ENCODE measurements around the gene SH3D21. TPM values are rescaled to one million over a fixed set of nuclear protein-coding genes. Genes with fewer than 3 reads are reported as not detected.

The SH3D21 gene
- total RNA-seq, 2 donors from 2014 or later = 8.1 to 16.3 TPM

GRCh38 chr1:36285443-36286101 is 20.6 kb upstream of the SH3D21 start:
- Mint-ChIP-seq H3K9me3 (no peaks in the 10 kb centered on the region), H3K27ac (peak overlapping the region; percentile 79), H3K4me1 (ENCODE audit: low read depth) (peaks cover 42% of the 10 kb centered on the region), H3K27me3 (ENCODE audit: low read depth) (no peaks in the 10 kb centered on the region), H3K4me3 (peak overlapping the region in 1 of 2 donors; percentile 13), H3K36me3 (ENCODE audit: insufficient read depth in 2 of 2) (peaks cover 12 to 49% of the 10 kb centered on the region in 2 donors)
- peak; percentile 71 to 72 for ATAC-seq (replicated peaks in 1 of 2)
- peak; percentile 66 for DNase-seq

- Mint-ChIP-seq H3K27ac (peak overlapping the region; percentile 35), H3K9me3 (no peaks in the 10 kb centered on the region), H3K4me1 (ENCODE audit: low read depth) (peaks cover 32% of the 10 kb centered on the region), H3K36me3 (ENCODE audit: insufficient read depth in 2 of 2) (peaks cover 12 to 52% of the 10 kb centered on the region in 2 donors), H3K4me3 (no peak overlapping the region), H3K27me3 (ENCODE audit: low read depth) (no peaks in the 10 kb centered on the region)
- DNase-seq (no peak), ATAC-seq (replicated peaks in 1 of 2) (no peak)
These were observed 19.4 kb upstream of the SH3D21 start for GRCh38 chr1:36286802-36287201.

- Mint-ChIP-seq H3K27ac (no peak overlapping the region), H3K36me3 (ENCODE audit: insufficient read depth in 2 of 2) (peaks cover 11 to 50% of the 10 kb centered on the region in 2 donors), H3K4me3 (no peak overlapping the region), H3K4me1 (ENCODE audit: low read depth) (peaks cover 28% of the 10 kb centered on the region), H3K9me3 (no peaks in the 10 kb centered on the region), H3K27me3 (ENCODE audit: low read depth) (no peaks in the 10 kb centered on the region)
- ATAC-seq (replicated peaks in 1 of 2) (no peak), DNase-seq (no peak)
These were observed 18.6 kb upstream of the SH3D21 start for GRCh38 chr1:36287595-36287994.

GRCh38 chr1:36295390-36295789 is 10.8 kb upstream of the SH3D21 start:
- ATAC-seq (replicated peaks in 1 of 2) = no peak
- H3K4me1 Mint-ChIP-seq (ENCODE audit: low read depth) = peaks cover 19% of the 10 kb centered on the region
- no peak overlapping the region for H3K27ac Mint-ChIP-seq
- H3K27me3 Mint-ChIP-seq (ENCODE audit: low read depth) = no peaks in the 10 kb centered on the region
- DNase-seq = no peak
- peaks cover 7 to 25% of the 10 kb centered on the region in 2 donors for H3K36me3 Mint-ChIP-seq (ENCODE audit: insufficient read depth in 2 of 2)
- no peak overlapping the region for H3K4me3 Mint-ChIP-seq
- H3K9me3 Mint-ChIP-seq = no peaks in the 10 kb centered on the region

- no peak for ATAC-seq (replicated peaks in 1 of 2)
- Mint-ChIP-seq H3K4me3 (no peak overlapping the region), H3K27me3 (ENCODE audit: low read depth) (no peaks in the 10 kb centered on the region), H3K36me3 (ENCODE audit: insufficient read depth in 2 of 2) (peaks cover 11 to 29% of the 10 kb centered on the region in 2 donors), H3K4me1 (ENCODE audit: low read depth) (peaks cover 33% of the 10 kb centered on the region), H3K9me3 (no peaks in the 10 kb centered on the region), H3K27ac (no peak overlapping the region)
- no peak for DNase-seq
These were observed 9.1 kb upstream of the SH3D21 start for GRCh38 chr1:36297062-36297461.

GRCh38 chr1:36298640-36299039 is 7.5 kb upstream of the SH3D21 start:
- H3K9me3 Mint-ChIP-seq = no peaks in the 10 kb centered on the region
- H3K27ac Mint-ChIP-seq = no peak overlapping the region
- no peaks in the 10 kb centered on the region for H3K27me3 Mint-ChIP-seq (ENCODE audit: low read depth)
- no peak for DNase-seq
- no peak for ATAC-seq (replicated peaks in 1 of 2)
- peaks cover 47% of the 10 kb centered on the region for H3K4me1 Mint-ChIP-seq (ENCODE audit: low read depth)
- H3K4me3 Mint-ChIP-seq = no peak overlapping the region
- peaks cover 11 to 25% of the 10 kb centered on the region in 2 donors for H3K36me3 Mint-ChIP-seq (ENCODE audit: insufficient read depth in 2 of 2)

- Mint-ChIP-seq H3K4me1 (ENCODE audit: low read depth) (peaks cover 64% of the 10 kb centered on the region), H3K27me3 (ENCODE audit: low read depth) (no peaks in the 10 kb centered on the region), H3K36me3 (ENCODE audit: insufficient read depth in 2 of 2) (peaks cover 13 to 22% of the 10 kb centered on the region in 2 donors), H3K27ac (peak overlapping the region; percentile 93), H3K9me3 (no peaks in the 10 kb centered on the region), H3K4me3 (peak overlapping the region in 1 of 2 donors; percentile 6)
- ATAC-seq (replicated peaks in 1 of 2) = peak; percentile 75 to 78
- DNase-seq = peak; percentile 25 to 27
These were observed 5.6 kb upstream of the SH3D21 start for GRCh38 chr1:36300526-36300925.

GRCh38 chr1:36301220-36301619 is 4.9 kb upstream of the SH3D21 start:
- Mint-ChIP-seq H3K27ac (peak overlapping the region; percentile 93), H3K4me1 (ENCODE audit: low read depth) (peaks cover 68% of the 10 kb centered on the region), H3K9me3 (no peaks in the 10 kb centered on the region), H3K27me3 (ENCODE audit: low read depth) (no peaks in the 10 kb centered on the region), H3K36me3 (ENCODE audit: insufficient read depth in 2 of 2) (peaks cover 13 to 19% of the 10 kb centered on the region in 2 donors), H3K4me3 (no peak overlapping the region)
- no peak for ATAC-seq (replicated peaks in 1 of 2)
- no peak for DNase-seq

- H3K4me1 Mint-ChIP-seq (ENCODE audit: low read depth) = peaks cover 79% of the 10 kb centered on the region
- no peaks in the 10 kb centered on the region for H3K9me3 Mint-ChIP-seq
- peak overlapping the region; percentile 90 for H3K27ac Mint-ChIP-seq
- H3K36me3 Mint-ChIP-seq (ENCODE audit: insufficient read depth in 2 of 2) = peaks cover 13 to 19% of the 10 kb centered on the region in 2 donors
- DNase-seq = no peak
- H3K4me3 Mint-ChIP-seq = peak overlapping the region in 1 of 2 donors; percentile 4
- no peak for ATAC-seq (replicated peaks in 1 of 2)
- H3K27me3 Mint-ChIP-seq (ENCODE audit: low read depth) = no peaks in the 10 kb centered on the region
These were observed 2.9 kb upstream of the SH3D21 start for GRCh38 chr1:36303244-36303643.

GRCh38 chr1:36303650-36304360 is 2.4 kb upstream of the SH3D21 start:
- Mint-ChIP-seq H3K36me3 (ENCODE audit: insufficient read depth in 2 of 2) (peaks cover 13 to 19% of the 10 kb centered on the region in 2 donors), H3K27ac (peak overlapping the region; percentile 90), H3K27me3 (ENCODE audit: low read depth) (no peaks in the 10 kb centered on the region), H3K4me3 (peak overlapping the region; percentile 4 to 43), H3K4me1 (ENCODE audit: low read depth) (peaks cover 76% of the 10 kb centered on the region), H3K9me3 (no peaks in the 10 kb centered on the region)
- DNase-seq (no peak), ATAC-seq (replicated peaks in 1 of 2) (no peak)

GRCh38 chr1:36304521-36304920 is 1.6 kb upstream of the SH3D21 start:
- peaks cover 69% of the 10 kb centered on the region for H3K4me1 Mint-ChIP-seq (ENCODE audit: low read depth)
- H3K27ac Mint-ChIP-seq = no peak overlapping the region
- H3K36me3 Mint-ChIP-seq (ENCODE audit: insufficient read depth in 2 of 2) = peaks cover 13 to 19% of the 10 kb centered on the region in 2 donors
- ATAC-seq (replicated peaks in 1 of 2) (no peak), DNase-seq (no peak)
- H3K9me3 Mint-ChIP-seq = no peaks in the 10 kb centered on the region
- H3K27me3 Mint-ChIP-seq (ENCODE audit: low read depth) = no peaks in the 10 kb centered on the region
- peak overlapping the region in 1 of 2 donors; percentile 51 for H3K4me3 Mint-ChIP-seq

GRCh38 chr1:36304970-36305914 is 926 bp upstream of the SH3D21 start:
- Mint-ChIP-seq H3K27me3 (ENCODE audit: low read depth) (no peaks in the 10 kb centered on the region), H3K4me1 (ENCODE audit: low read depth) (peaks cover 62% of the 10 kb centered on the region), H3K36me3 (ENCODE audit: insufficient read depth in 2 of 2) (peaks cover 11 to 19% of the 10 kb centered on the region in 2 donors), H3K9me3 (no peaks in the 10 kb centered on the region), H3K4me3 (peak overlapping the region; percentile 94 to 100), H3K27ac (peak overlapping the region; percentile 83)
- peak; percentile 56 to 72 for DNase-seq
- ATAC-seq (replicated peaks in 1 of 2) = peak; percentile 18 to 44

- DNase-seq (no peak), ATAC-seq (replicated peaks in 1 of 2) (no peak)
- no peaks in the 10 kb centered on the region for H3K27me3 Mint-ChIP-seq (ENCODE audit: low read depth)
- peak overlapping the region; percentile 94 to 100 for H3K4me3 Mint-ChIP-seq
- no peaks in the 10 kb centered on the region for H3K9me3 Mint-ChIP-seq
- H3K36me3 Mint-ChIP-seq (ENCODE audit: insufficient read depth in 2 of 2) = peaks cover 7 to 17% of the 10 kb centered on the region in 2 donors
- H3K4me1 Mint-ChIP-seq (ENCODE audit: low read depth) = peaks cover 55% of the 10 kb centered on the region
- H3K27ac Mint-ChIP-seq = no peak overlapping the region
These were observed 306 bp upstream of the SH3D21 start for GRCh38 chr1:36305915-36306209.

Measured in activated T-cell treated with anti-CD3 and anti-CD28 coated beads, Interleukin-2, amount 50 U/mL, for 72 hours (primary cell).